Cerebellar nuclear complex (tissue), 1 donor: Measurements from ENCODE around the gene TIMM22.
"Not testable (repeated sequence)": the region's sequence is repeated elsewhere in the genome, so short reads cannot be mapped to it uniquely, and the experiment has no call there.

Experiments
- DNase-seq, 2 experiments: peaks; one replicate each; lab custom pipeline; 2025; lab: John Stamatoyannopoulos, UW

The TIMM22 gene

GRCh38 chr17:996554-997344, at the start of gene TIMM22:
TSS of gene TIMM22 (plus strand) at chr17:997129. CDS start at chr17:997143, 14 bp downstream.
- peak; percentile 53 to 74 for DNase-seq

DNA sequence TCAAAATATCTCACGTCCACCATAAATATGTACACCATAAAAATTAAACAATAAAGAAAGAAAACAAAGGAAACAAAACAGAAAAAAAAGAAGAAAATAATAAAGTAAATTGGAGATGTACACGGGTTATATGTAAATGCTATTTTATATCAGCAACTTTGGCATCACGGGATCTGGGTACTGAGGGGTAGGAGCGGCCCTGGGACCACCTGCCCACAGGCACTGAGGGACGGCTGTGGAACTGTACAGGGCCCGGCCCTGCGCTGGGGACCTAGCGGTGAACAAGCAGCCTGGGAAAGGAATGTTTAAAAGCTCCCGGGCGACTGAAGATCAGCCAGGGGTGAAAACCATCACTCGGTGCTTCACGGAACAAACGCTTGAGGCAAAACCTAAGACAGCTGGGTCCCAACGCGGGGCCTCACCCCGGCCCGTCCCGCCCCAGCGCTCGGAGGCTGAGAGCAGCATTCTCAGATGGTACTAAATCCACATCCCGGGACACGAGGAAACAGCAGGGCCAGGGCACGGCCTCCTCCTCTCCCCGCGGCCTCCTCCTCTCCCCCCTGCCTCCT, 48.6 kb upstream of the TIMM22 start:
- no peak for DNase-seq

- no peak for DNase-seq
Observed at GRCh38 chr17:949623-950303, 47.2 kb upstream of the TIMM22 start.

- no peak for DNase-seq
Observed at GRCh38 chr17:951325-952132, 45.4 kb upstream of the TIMM22 start.

DNA sequence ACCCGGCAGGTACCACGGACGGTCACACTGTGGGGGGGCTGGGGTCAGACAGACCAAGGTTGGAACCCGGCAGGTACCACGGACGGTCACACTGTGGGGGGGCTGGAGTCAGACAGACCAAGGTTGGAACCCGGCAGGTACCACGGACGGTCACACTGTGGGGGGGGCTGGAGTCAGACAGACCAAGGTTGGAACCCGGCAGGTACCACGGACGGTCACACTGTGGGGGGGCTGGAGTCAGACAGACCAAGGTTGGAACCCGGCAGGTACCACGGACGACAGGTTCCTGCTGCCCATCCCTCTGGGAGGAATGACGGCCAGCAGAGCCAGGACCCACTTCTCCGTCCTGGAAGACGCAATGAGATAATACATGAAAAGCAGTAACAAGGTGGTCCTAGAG, 44.3 kb upstream of the TIMM22 start:
- not testable (repeated sequence) for DNase-seq

- DNase-seq: no peak
Observed at GRCh38 chr17:953767-954166, 43.2 kb upstream of the TIMM22 start.

DNA sequence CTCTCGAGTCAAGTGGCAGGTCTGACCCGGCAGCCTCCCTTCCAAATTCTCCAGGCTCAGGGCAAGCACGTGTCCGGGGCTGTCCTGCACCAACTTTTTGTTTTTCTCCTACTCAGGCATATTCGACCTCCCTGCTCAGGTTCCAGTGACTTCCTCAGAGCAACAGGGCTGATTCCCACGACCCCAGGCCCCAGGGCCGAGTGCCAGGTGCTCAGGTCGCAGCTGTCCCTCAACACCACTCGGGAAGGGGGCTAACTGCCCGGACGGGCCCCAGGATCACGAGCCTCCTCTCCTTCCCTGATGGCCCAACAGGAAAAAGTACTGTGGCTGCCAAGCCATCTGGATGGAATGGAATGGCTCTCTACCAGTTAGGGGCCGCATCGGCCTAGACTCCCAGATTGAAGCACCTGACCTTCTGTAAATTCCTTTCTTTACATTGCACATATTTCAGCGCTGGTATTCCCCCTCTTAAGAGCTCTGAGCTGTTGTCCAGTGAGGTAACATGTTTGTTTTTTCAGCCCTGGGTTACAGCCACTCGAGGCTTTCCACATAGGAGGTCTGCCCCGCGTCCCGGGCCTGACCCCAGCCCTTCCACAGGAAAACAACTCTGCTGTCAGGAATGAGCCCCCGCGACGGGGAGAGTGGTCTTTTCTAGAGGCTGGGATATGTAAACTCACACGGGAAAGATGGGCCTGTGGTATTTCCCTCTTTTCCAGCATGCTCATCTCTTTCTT, 42.3 kb upstream of the TIMM22 start:
- no peak for DNase-seq

- DNase-seq: no peak
Observed at GRCh38 chr17:956905-957304, 40.0 kb upstream of the TIMM22 start.

GRCh38 chr17:957856-958421, 39.0 kb upstream of the TIMM22 start:
- no peak for DNase-seq

GRCh38 chr17:958712-959451, 38.0 kb upstream of the TIMM22 start:
- DNase-seq: no peak

DNA sequence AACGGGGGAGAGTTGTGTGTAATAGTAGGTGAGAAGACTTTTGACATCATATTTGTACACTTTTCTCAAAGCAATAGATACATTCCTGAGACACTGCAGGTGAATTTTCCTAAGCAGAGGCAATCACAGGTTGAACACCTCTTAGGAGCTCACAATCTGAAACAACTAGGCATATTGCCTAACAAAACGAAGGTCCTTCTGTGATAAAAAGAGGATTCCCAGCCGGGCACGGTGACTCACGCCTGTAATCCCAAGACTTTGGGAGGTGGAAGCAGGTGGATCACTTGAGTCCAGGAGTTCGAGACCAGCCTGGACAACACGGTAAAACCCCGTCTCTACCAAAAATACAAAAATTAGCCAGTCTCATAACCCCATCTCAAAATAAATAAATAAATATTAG, 34.8 kb upstream of the TIMM22 start:
- no peak for DNase-seq

GRCh38 chr17:962670-963069, 34.3 kb upstream of the TIMM22 start:
- DNase-seq: no peak

- no peak for DNase-seq
Observed at GRCh38 chr17:964876-965275, 32.1 kb upstream of the TIMM22 start.

- no peak for DNase-seq
Observed at GRCh38 chr17:965311-965989, 31.5 kb upstream of the TIMM22 start.

- DNase-seq: no peak
Observed at GRCh38 chr17:967122-967521, 29.8 kb upstream of the TIMM22 start.

- no peak for DNase-seq
Observed at GRCh38 chr17:968812-969730, 27.9 kb upstream of the TIMM22 start.

DNA sequence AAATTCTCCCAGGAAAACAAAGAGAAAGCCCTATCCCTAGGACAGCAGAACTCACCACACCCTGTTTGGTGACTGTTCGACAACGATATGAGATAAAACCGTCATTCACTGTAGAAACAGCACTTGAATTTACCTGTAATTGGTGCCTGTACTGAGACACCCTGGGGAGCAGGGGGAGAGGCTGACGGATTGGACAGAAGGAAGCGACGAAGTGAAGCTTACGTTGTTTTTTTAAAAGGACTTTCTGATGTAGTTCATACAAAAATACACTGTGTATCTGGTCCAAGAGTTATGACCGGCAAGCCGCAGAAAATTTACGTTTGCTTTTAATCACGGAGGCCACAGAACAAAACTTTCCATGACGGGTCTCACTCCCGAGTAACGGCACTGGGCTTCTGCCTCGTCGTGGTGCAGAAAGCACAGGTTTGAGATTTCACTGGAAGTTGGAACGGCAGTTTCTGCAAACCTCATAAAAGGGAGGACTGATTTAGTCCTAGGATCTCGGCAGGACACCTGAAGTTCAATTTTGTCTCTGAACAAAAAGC, 27.0 kb upstream of the TIMM22 start:
- DNase-seq: no peak

- no peak for DNase-seq
Observed at GRCh38 chr17:970364-970763, 26.6 kb upstream of the TIMM22 start.

DNA sequence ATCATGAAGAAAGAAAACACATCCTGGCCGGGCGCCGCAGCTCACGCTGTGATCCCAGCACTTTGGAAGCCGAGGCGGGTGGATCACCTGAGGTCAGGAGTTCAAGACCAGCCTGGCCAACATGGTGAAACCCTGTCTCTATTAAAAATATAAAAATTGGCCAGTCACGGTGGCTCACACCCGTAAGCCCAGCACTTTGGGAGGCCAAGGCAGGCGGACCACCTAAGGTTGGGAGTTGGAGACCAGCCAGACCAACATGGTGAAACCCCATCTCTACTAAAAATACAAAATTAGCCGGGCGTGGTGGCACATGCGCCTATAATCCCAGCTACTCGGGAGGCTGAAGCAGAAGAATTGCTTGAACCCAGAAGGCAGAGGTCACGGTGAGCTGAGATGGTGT, 25.1 kb upstream of the TIMM22 start:
- DNase-seq: not testable (repeated sequence)
